PC-9 (cell line): ENCODE data around the gene HSD17B11.

Experiments used
- CTCF ChIP-seq: fragments of 200-600 bp; sonication (generic); conservative IDR thresholded peaks from 2 replicates; pipeline ENCODE4 v1.6.1; 2017; ENCODE audit warnings: mixed run types, antibody characterized with exemption, mild to moderate bottlenecking, moderate library complexity
- EZH2 ChIP-seq: fragments of 200-600 bp; sonication (generic); IDR thresholded peaks from 2 replicates; pipeline ENCODE4 v1.8.0; 2017; ENCODE audit warnings: antibody characterized with exemption, low read depth

- no peak for TF ChIP-seq CTCF
- no peak for TF ChIP-seq EZH2
Observed at GRCh38 chr4:87345139-87345538, 45.8 kb downstream of the HSD17B11 start.
